K562 (cell line): ENCODE results near the gene KLK1.

Experiments used
- ARHGAP35 ChIP-seq: fragments of 450-650 bp; IDR thresholded peaks from 2 replicates; pipeline ENCODE4 v1.6.1; 2018; ENCODE audit not compliant: partially characterized antibody
- PHF20 ChIP-seq: fragments of 450-650 bp; IDR thresholded peaks from 2 replicates; pipeline ENCODE4 v1.6.1; 2018; ENCODE audit not compliant: partially characterized antibody
- ZBTB8A ChIP-seq: fragments of 450-650 bp; IDR thresholded peaks from 2 replicates; pipeline ENCODE4 v1.6.1; 2018; ENCODE audit warnings: mild to moderate bottlenecking, moderate library complexity; ENCODE audit not compliant: partially characterized antibody
- TF ChIP-seq, protein P1 (sequence below), 3 experiments: IDR thresholded peaks in 2 of 3; conservative IDR thresholded peaks in 1 of 3; 2 replicates each; pipeline ENCODE4 v1.5.1; 2011 to 2012; ENCODE audit warnings: low read length in 3 of 3, mild to moderate bottlenecking in 3 of 3, control low read depth in 2 of 3, improper control_type of control experiment in 1 of 3, inconsistent platforms in 1 of 3, low read depth in 1 of 3, mixed read lengths in 1 of 3, moderate library complexity in 1 of 3; ENCODE audit not compliant: insufficient read depth in 2 of 3

- no peak for TF ChIP-seq PHF20
- TF ChIP-seq ARHGAP35, result no peak
- TF ChIP-seq, protein P1, sequence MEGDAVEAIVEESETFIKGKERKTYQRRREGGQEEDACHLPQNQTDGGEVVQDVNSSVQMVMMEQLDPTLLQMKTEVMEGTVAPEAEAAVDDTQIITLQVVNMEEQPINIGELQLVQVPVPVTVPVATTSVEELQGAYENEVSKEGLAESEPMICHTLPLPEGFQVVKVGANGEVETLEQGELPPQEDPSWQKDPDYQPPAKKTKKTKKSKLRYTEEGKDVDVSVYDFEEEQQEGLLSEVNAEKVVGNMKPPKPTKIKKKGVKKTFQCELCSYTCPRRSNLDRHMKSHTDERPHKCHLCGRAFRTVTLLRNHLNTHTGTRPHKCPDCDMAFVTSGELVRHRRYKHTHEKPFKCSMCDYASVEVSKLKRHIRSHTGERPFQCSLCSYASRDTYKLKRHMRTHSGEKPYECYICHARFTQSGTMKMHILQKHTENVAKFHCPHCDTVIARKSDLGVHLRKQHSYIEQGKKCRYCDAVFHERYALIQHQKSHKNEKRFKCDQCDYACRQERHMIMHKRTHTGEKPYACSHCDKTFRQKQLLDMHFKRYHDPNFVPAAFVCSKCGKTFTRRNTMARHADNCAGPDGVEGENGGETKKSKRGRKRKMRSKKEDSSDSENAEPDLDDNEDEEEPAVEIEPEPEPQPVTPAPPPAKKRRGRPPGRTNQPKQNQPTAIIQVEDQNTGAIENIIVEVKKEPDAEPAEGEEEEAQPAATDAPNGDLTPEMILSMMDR (IDR thresholded peaks at IDR 0.05 in 2 of 3, conservative IDR thresholded peaks at IDR 0.05 in 1 of 3; ENCODE audit: insufficient read depth in 2 of 3, low read depth in 1 of 3, low read length in 3 of 3), result no peak
- TF ChIP-seq ZBTB8A, result no peak
Observed at GRCh38 chr19:50784710-50785109, 38.9 kb downstream of the KLK1 start.
